Sigmoid colon (tissue), 7 donors: ENCODE data around the gene LAIR2. TPM values are rescaled to one million over a fixed set of nuclear protein-coding genes. Genes with fewer than 3 reads are reported as not detected.
"Not testable (repeated sequence)": the region's sequence is repeated elsewhere in the genome, so short reads cannot be mapped to it uniquely, and the experiment has no call there.

Source experiments
- DNase-seq: peaks from one replicate; pipeline ENCODE4 v3.0.0-alpha.2; 2019
- H3K27ac ChIP-seq, 4 donors: fragments of 200-600 bp; sonication (generic); one replicate each; pipeline ENCODE4 v1.5.1; 2016 to 2019; ENCODE audit warnings: mild to moderate bottlenecking in 1 of 4
- H3K27me3 ChIP-seq, 3 donors: fragments of 200-600 bp; sonication (generic); one replicate each; pipeline ENCODE4 v1.5.1; 2019; ENCODE audit warnings: mild to moderate bottlenecking in 1 of 3
- H3K36me3 ChIP-seq, 4 donors: fragments of 200-600 bp; sonication (generic); one replicate each; pipeline ENCODE4 v1.5.1; 2016 to 2019
- H3K4me1 ChIP-seq, 4 donors: fragments of 200-600 bp; sonication (generic); one replicate each; pipeline ENCODE4 v1.5.1; 2017 to 2019
- H3K4me3 ChIP-seq, 4 donors: fragments of 200-600 bp; sonication (generic); one replicate each; pipeline ENCODE4 v1.5.1; 2017 to 2019; ENCODE audit warnings: mild to moderate bottlenecking in 2 of 4, moderate library complexity in 1 of 4
- H3K9me3 ChIP-seq, 4 donors: fragments of 200-600 bp in 3 of 4; sonication (generic) in 3 of 4; one replicate each; pipeline versions ENCODE4 v1.5.1 to v1.6.1; 2013 to 2019
- EP300 ChIP-seq, 4 donors: sonication (generic); formaldehyde crosslinking; IDR thresholded peaks; one replicate each; pipeline ENCODE4 v1.6.1; 2017; ENCODE audit warnings: antibody characterized with exemption in 4 of 4
- POLR2A ChIP-seq, 2 donors: fragments of 450-650 bp; IDR thresholded peaks; one replicate each; pipeline ENCODE4 v1.6.1; 2016; ENCODE audit warnings: antibody characterized with exemption in 2 of 2, mild to moderate bottlenecking in 2 of 2, moderate library complexity in 2 of 2
- POLR2AphosphoS5 ChIP-seq, 4 donors: sonication (generic); formaldehyde crosslinking; IDR thresholded peaks; one replicate each; pipeline ENCODE4 v1.6.1; 2017; ENCODE audit warnings: antibody characterized with exemption in 4 of 4
- WGBS, 2 donors: extraction: QIAGEN DNeasy Blood & Tissue Kit; methylation state at CpG; one replicate each; pipeline ENCODE4 v1.1.7; 2013; 5-methylcytosine and 5-hydroxymethylcytosine counted together
- intact Hi-C: fragments of 100-400 bp; cut with DNase I; formaldehyde crosslinking; loops from one replicate; pipeline ENCODE4 v1.15.1; 2023
- polyA plus RNA-seq, 3 donors: library from polyadenylated mRNA; stranded (reverse); fragments of 200-250 nt; gene quantifications; one replicate each; pipeline ENCODE4 v1.2.3, GENCODE V29; 2013
- total RNA-seq, 4 donors: library from RNA; depleted of rRNA; stranded (reverse); fragments of >200 nt; gene quantifications; one replicate each; pipeline ENCODE4 v1.1.0, GENCODE V29; 2016
- TF ChIP-seq, protein P1 (sequence below), 4 experiments: fragments of 450-650 bp in 3 of 4; fragments of 200-600 bp in 1 of 4; IDR thresholded peaks; one replicate each; pipeline ENCODE4 v1.5.1; 2016 to 2019; ENCODE audit warnings: antibody characterized with exemption in 4 of 4, mild to moderate bottlenecking in 3 of 4, moderate library complexity in 2 of 4
- donor health status: healthy with polysubstance abuse.
- donor health status: Bipolar disorder and iron deficiency.
- donor health status: healthy.

Gene LAIR2
- total and polyA plus RNA-seq, 7 donors: 1.9 TPM; not detected in 6

DNA sequence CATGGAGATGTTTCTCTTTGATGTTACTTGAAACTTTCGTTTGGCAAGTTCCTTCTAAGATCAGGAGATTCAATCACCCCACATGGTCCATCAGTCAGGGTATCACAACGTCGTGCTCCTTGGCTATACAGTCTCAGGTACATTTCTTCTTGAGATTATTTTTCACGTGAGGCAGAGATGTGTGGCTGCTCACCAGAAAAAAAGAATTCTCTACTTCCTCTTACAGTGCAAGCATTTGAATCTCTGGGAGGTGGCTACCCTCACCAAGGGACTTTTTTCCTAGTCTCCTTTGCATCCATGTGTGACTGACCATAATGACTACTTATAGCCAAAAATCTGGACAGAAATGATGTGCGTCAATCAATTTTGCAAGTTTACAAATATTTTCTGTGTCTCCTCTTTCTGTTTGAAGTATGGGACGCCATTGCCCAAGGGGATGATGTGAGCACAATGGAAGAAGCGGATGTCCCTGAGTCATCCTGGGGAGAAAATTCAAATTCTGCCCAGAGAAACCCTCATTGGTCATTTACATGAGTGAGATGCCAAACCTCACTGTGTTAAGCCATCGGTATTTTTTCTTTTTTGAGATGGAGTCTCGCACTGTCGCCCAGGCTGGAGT lies 8.6 kb upstream of the LAIR2 start:
- Histone ChIP-seq H3K4me1 (no peaks in the 10 kb centered on the region), H3K27me3 (peaks cover 0 to 26% (median 0%) of the 10 kb centered on the region in 3 donors), H3K27ac (no peak overlapping the region), H3K36me3 (no peaks in the 10 kb centered on the region), H3K9me3 (no peaks in the 10 kb centered on the region), H3K4me3 (no peak overlapping the region)
- TF ChIP-seq EP300 (IDR thresholded peaks at IDR 0.05): no peak
- TF ChIP-seq, protein P1, sequence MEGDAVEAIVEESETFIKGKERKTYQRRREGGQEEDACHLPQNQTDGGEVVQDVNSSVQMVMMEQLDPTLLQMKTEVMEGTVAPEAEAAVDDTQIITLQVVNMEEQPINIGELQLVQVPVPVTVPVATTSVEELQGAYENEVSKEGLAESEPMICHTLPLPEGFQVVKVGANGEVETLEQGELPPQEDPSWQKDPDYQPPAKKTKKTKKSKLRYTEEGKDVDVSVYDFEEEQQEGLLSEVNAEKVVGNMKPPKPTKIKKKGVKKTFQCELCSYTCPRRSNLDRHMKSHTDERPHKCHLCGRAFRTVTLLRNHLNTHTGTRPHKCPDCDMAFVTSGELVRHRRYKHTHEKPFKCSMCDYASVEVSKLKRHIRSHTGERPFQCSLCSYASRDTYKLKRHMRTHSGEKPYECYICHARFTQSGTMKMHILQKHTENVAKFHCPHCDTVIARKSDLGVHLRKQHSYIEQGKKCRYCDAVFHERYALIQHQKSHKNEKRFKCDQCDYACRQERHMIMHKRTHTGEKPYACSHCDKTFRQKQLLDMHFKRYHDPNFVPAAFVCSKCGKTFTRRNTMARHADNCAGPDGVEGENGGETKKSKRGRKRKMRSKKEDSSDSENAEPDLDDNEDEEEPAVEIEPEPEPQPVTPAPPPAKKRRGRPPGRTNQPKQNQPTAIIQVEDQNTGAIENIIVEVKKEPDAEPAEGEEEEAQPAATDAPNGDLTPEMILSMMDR (IDR thresholded peaks at IDR 0.05): no peak
- TF ChIP-seq POLR2A (IDR thresholded peaks at IDR 0.05): no peak
- TF ChIP-seq POLR2AphosphoS5 (IDR thresholded peaks at IDR 0.05): no peak
- no peak for DNase-seq
- 76 to 77% methylated on average over 10 of the region's 10 CpGs for whole genome bisulfite sequencing, 2 donors
- intact Hi-C loops: no loop called here

DNA sequence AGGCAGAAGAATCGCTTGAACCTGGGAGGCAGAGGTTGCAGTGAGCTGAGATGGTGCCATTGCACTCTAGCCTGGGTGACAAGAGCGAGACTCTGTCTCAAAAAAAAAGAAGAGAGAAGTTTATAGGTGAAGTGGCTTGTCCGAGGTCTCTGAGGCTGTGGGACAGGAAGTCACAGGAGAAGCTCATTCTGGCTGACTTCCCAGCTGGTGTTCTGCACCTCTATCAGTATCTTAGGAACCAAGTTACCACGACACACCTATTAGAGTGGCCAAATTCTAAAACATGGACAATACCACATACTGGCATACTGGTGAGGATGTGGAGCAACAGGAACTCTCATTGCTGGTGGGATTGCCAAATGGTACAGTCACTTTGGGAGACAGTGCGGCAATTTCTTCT lies 7.3 kb upstream of the LAIR2 start:
- WGBS, 2 donors: 64 to 65% methylated on average over 5 of the region's 5 CpGs
- H3K27ac ChIP-seq, H3K4me3 ChIP-seq, DNase-seq, H3K4me1 ChIP-seq, intact Hi-C loops, H3K9me3 ChIP-seq, H3K36me3 ChIP-seq: not testable (repeated sequence)
- H3K27me3 ChIP-seq: peaks cover 0 to 26% (median 0%) of the 10 kb centered on the region in 3 donors

DNA sequence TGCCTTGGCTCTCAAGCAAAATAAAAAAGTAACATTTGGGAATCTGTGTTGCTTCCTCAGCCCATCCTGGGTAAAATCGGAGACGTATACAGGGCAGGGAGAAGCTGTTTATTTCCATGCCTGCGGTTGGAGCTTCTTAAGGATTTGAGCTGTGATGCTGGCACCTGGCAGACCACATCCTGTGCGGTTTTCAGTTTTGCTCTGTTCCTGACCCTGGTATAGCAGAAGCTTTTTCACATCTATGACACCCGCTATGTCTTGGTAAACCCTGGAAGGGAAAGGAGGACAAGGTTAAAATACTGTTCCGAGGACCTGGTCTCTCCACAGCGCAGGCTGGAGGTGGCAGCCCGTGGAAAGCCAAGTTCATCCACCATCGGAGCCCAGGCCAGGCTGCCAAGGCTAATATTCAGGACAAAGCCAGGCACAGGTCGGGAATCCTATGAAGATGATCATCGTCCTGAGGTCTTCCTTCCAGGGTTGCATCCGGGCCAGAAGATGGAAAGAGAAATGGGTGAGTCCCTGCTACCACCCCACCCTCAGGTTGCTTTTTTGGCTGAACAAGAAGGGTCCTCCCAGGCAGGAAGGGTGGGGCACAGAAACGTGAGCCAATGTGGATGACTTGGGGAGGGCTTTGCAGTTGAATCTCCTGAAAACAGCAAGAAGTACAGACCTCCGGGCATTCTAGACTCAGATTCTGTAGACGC lies 4.7 kb upstream of the LAIR2 start:
- not testable (repeated sequence) for H3K4me3 ChIP-seq, H3K27ac ChIP-seq, DNase-seq

DNA sequence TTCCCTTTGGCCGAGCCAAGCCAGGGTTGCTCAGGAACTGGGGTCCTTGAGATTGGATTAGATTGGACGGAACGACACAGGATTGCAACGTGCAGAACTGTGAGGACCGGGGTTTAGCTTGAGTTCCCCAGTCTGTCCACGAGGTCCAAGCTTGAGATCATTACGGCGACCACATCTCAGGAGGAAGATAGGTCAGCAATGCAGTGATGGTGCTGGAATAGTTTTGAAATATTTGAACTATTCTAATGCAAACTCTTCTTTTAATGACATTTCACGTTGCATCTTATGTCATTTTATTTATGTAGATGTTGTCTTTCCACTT lies 4.2 kb upstream of the LAIR2 start:
- DNase-seq, H3K27ac ChIP-seq, H3K4me3 ChIP-seq, H3K36me3 ChIP-seq, H3K4me1 ChIP-seq, intact Hi-C loops, H3K9me3 ChIP-seq: not testable (repeated sequence)
- WGBS, 2 donors: 75 to 82% methylated on average over 9 of the region's 9 CpGs
- peaks cover 0 to 24% (median 0%) of the 10 kb centered on the region in 3 donors for H3K27me3 ChIP-seq

More for the DNA sequence above, 4.7 kb upstream of the LAIR2 start:
- H3K36me3 ChIP-seq, H3K9me3 ChIP-seq, intact Hi-C loops, H3K4me1 ChIP-seq: not testable (repeated sequence)
- WGBS, 2 donors: 57 to 72% methylated on average over 8 to 9 of the region's 15 CpGs
- H3K27me3 ChIP-seq: peaks cover 0 to 26% (median 0%) of the 10 kb centered on the region in 3 donors

GRCh38 chr19:54505542-54505941 lies 2.9 kb downstream of the LAIR2 start:
- intact Hi-C loops, H3K4me3 ChIP-seq, H3K36me3 ChIP-seq, H3K4me1 ChIP-seq, DNase-seq, H3K27ac ChIP-seq, H3K9me3 ChIP-seq: not testable (repeated sequence)
- H3K27me3 ChIP-seq: peaks cover 0 to 18% (median 0%) of the 10 kb centered on the region in 3 donors
- 82 to 83% methylated on average over 4 of the region's 4 CpGs for WGBS, 2 donors

DNA sequence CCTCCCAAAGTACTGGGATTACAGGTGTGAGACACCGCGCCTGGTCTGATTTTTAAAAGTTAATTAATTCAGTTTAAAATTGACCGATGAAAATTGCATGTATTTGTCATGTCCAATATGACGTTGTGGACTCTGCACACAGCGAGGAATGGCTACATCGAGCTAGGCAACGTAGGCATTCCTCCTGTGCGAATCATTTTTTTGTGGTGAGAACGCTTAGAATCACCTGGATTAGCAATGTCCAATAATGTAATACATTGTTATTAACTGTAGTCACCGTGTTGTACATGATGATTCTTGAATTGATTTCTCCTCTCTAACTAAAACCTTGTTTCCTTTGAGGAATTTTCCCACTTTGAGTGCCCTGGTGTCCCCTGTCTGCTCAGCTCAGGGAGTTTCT lies 3.4 kb downstream of the LAIR2 start:
- Histone ChIP-seq H3K9me3 (no peaks in the 10 kb centered on the region), H3K27me3 (peaks cover 0 to 18% (median 0%) of the 10 kb centered on the region in 3 donors), H3K36me3 (no peaks in the 10 kb centered on the region), H3K27ac (no peak overlapping the region), H3K4me3 (no peak overlapping the region), H3K4me1 (no peaks in the 10 kb centered on the region)
- no peak for DNase-seq
- 73 to 79% methylated on average over 10 of the region's 10 CpGs for WGBS, 2 donors
- TF ChIP-seq POLR2AphosphoS5 (IDR thresholded peaks at IDR 0.05) (no peak), EP300 (IDR thresholded peaks at IDR 0.05) (no peak), POLR2A (IDR thresholded peaks at IDR 0.05) (no peak)
- TF ChIP-seq, protein P1 (IDR thresholded peaks at IDR 0.05): no peak
- intact Hi-C loops: no loop called here

GRCh38 chr19:54507038-54507717 lies 4.5 kb downstream of the LAIR2 start:
- H3K36me3 ChIP-seq, DNase-seq, intact Hi-C loops, H3K9me3 ChIP-seq, H3K4me1 ChIP-seq, H3K27ac ChIP-seq, H3K4me3 ChIP-seq: not testable (repeated sequence)
- H3K27me3 ChIP-seq: peaks cover 0 to 18% (median 0%) of the 10 kb centered on the region in 3 donors
- WGBS, 2 donors: 69 to 74% methylated on average over 10 to 12 of the region's 15 CpGs
